GM12878 (cell line): Measurements from ENCODE around the gene MPV17L. TPM values are rescaled to one million over a fixed set of nuclear protein-coding genes. Genes with fewer than 3 reads are reported as not detected.

Experiments
- ATAC-seq: fragments of 200-7000 bp; cut with Tn5 transposase; 3 replicates; pipeline ENCODE4 v1.9.1; 2020; ENCODE audit warnings: mild to moderate bottlenecking, moderate library complexity
- BruUV-seq: library from RNA; stranded (reverse); fragments of 400-500 nt; replicated peaks from 2 replicates; lab custom pipeline; 2021; lab: Mats Ljungman, UMichigan
- CTCF ChIA-PET: fragments of 300-600 bp; sonication (Branson Sonifier 250); formaldehyde crosslinking; extraction: SDS; loops from one replicate; lab custom pipeline; 2021; ENCODE audit warnings: inconsistent platforms; lab: Yijun Ruan, JAX
- POLR2A ChIA-PET: fragments of 350-600 bp; formaldehyde crosslinking; extraction: SDS; loops from one replicate; lab custom pipeline; 2021; ENCODE audit warnings: inconsistent platforms; lab: Charles Lee
- RAD21 ChIA-PET: fragments of 300-600 bp; sonication (Branson Sonifier 250); formaldehyde crosslinking; loops from one replicate; lab custom pipeline; 2023; ENCODE audit warnings: antibody characterized with exemption; ENCODE audit not compliant: unreplicated experiment; lab: Charles Lee
- SMC1A ChIA-PET: fragments of 300-600 bp; sonication (Branson Sonifier 250); formaldehyde crosslinking; loops from one replicate; lab custom pipeline; 2023; ENCODE audit not compliant: unreplicated experiment, uncharacterized antibody; lab: Charles Lee
- DNase-seq: peaks from one replicate; pipeline ENCODE4 v3.0.0-alpha.2; 2011; ENCODE audit warnings: low read depth, low spot score
- FAIRE-seq: peaks from 3 replicates; lab custom pipeline; 2011; peaks lifted over from hg19 to GRCh38; lab: Jason Lieb, UNC
- H2AFZ ChIP-seq: 2 replicates; pipeline ENCODE4 v1.6.0; 2011; ENCODE audit warnings: low read depth, low read length, control low read depth; ENCODE audit not compliant: control insufficient read depth
- H3K27ac ChIP-seq: 2 replicates; pipeline ENCODE4 v1.5.1; 2011; ENCODE audit warnings: control low read depth; ENCODE audit not compliant: control insufficient read depth, insufficient read depth
- H3K27me3 ChIP-seq, 2 experiments: replicated peaks in 1 of 2; 2 replicates each; pipeline versions ENCODE4 v1.6.0 to v1.6.1; 2011; ENCODE audit warnings: low read length in 1 of 2; ENCODE audit not compliant: control insufficient read depth in 2 of 2, insufficient read depth in 2 of 2
- H3K36me3 ChIP-seq, 2 experiments: 2 replicates each; pipeline ENCODE4 v1.5.1; 2011; ENCODE audit warnings: low read length in 1 of 2; ENCODE audit not compliant: control insufficient read depth in 2 of 2, insufficient read depth in 2 of 2
- H3K4me1 ChIP-seq: 2 replicates; pipeline ENCODE4 v1.6.1; 2011; ENCODE audit warnings: mild to moderate bottlenecking, low read length, moderate library complexity, mixed read lengths; ENCODE audit not compliant: control insufficient read depth, insufficient read depth
- H3K4me2 ChIP-seq: 2 replicates; pipeline ENCODE4 v1.6.0; 2011; ENCODE audit warnings: control low read depth; ENCODE audit not compliant: control insufficient read depth, insufficient read depth
- H3K4me3 ChIP-seq: fragments of 200-600 bp; sonication (generic); 2 replicates; pipeline ENCODE4 v1.5.1; 2016
- H3K79me2 ChIP-seq: 2 replicates; pipeline ENCODE4 v1.6.0; 2011; ENCODE audit warnings: low read length; ENCODE audit not compliant: control insufficient read depth, insufficient read depth
- H3K9ac ChIP-seq: 2 replicates; pipeline ENCODE4 v1.8.0; 2011; ENCODE audit warnings: low read length, control low read depth, mixed read lengths; ENCODE audit not compliant: control insufficient read depth, insufficient read depth
- H3K9me3 ChIP-seq: replicated peaks from 3 replicates; pipeline ENCODE4 v1.5.1; 2011; ENCODE audit warnings: mild to moderate bottlenecking, low read length; ENCODE audit not compliant: control insufficient read depth, insufficient read depth
- H4K20me1 ChIP-seq: 2 replicates; pipeline ENCODE4 v1.6.0; 2011; ENCODE audit not compliant: control insufficient read depth, insufficient read depth
- CHD4 ChIP-seq: fragments of 200-600 bp; sonication (generic); IDR thresholded peaks from 2 replicates; pipeline ENCODE4 v1.6.1; 2016; ENCODE audit warnings: mild to moderate bottlenecking
- GABPA ChIP-seq: IDR thresholded peaks from 2 replicates; pipeline ENCODE4 v1.6.1; 2014; ENCODE audit warnings: antibody characterized with exemption, low read depth, mild to moderate bottlenecking, inconsistent platforms
- HCFC1 ChIP-seq: fragments of 150-350 bp; IDR thresholded peaks from 2 replicates; pipeline ENCODE4 v1.6.1; 2014; ENCODE audit warnings: low read length
- MEF2A ChIP-seq: IDR thresholded peaks from 2 replicates; pipeline ENCODE4 v1.6.1; 2011; ENCODE audit warnings: low read depth, mild to moderate bottlenecking, low read length, moderate library complexity; ENCODE audit not compliant: insufficient read depth
- MEF2B ChIP-seq: fragments of 450-650 bp; IDR thresholded peaks from 2 replicates; pipeline ENCODE4 v1.6.1; 2018; ENCODE audit warnings: mild to moderate bottlenecking, moderate library complexity; ENCODE audit not compliant: partially characterized antibody, poor library complexity, severe bottlenecking
- MYC ChIP-seq: IDR thresholded peaks from 2 replicates; pipeline ENCODE4 v1.6.1; 2011; ENCODE audit warnings: mild to moderate bottlenecking, low read length, moderate library complexity, inconsistent platforms; ENCODE audit not compliant: insufficient read depth, insufficient replicate concordance, insufficient read length, severe bottlenecking
- NR2C2 ChIP-seq: IDR thresholded peaks from 2 replicates; pipeline ENCODE4 v1.6.1; 2011; ENCODE audit warnings: borderline replicate concordance, low read depth; ENCODE audit not compliant: control insufficient read depth, insufficient read length
- RAD21 ChIP-seq: IDR thresholded peaks from 2 replicates; pipeline ENCODE4 v1.6.1; 2011; ENCODE audit warnings: mild to moderate bottlenecking, low read depth, low read length, moderate library complexity; ENCODE audit not compliant: insufficient read depth
- SREBF2 ChIP-seq: IDR thresholded peaks from 2 replicates; pipeline ENCODE4 v1.6.1; 2012; ENCODE audit warnings: mild to moderate bottlenecking, low read length
- SUPT20H ChIP-seq: IDR thresholded peaks from 2 replicates; pipeline ENCODE4 v1.6.1; 2011; ENCODE audit warnings: low read depth, mild to moderate bottlenecking, low read length, moderate library complexity, borderline replicate concordance; ENCODE audit not compliant: control insufficient read depth
- WGBS: methylation state at CpG from one replicate; pipeline ENCODE4 v1.1.6; 2016; ENCODE audit warnings: low lambda C conversion rate; ENCODE audit not compliant: insufficient replicate concordance, insufficient coverage; ENCODE audit errors: missing lambda C conversion rate; 5-methylcytosine and 5-hydroxymethylcytosine counted together
- in situ Hi-C: fragments of 300-500 bp; cut with MboI; formaldehyde crosslinking; loops from 9 replicates; pipeline ENCODE4 v1.14.3; 2018; ENCODE audit warnings: mixed read lengths
- intact Hi-C: fragments of 100-400 bp; cut with micrococcal nuclease; formaldehyde crosslinking; loops from one replicate; pipeline ENCODE4 v1.14.2; 2022; ENCODE audit not compliant: unreplicated experiment
- polyA plus RNA-seq, 11 experiments: library from polyadenylated mRNA; depleted of rRNA in 4 of 11; unstranded in 6 of 11; stranded (reverse) in 5 of 11; fragments of >200 nt; fragmentation: Nextera tagmentation in 4 of 11; fragmentation: Illumina TruSeq in 1 of 11; extraction: Ambion mirVana in 4 of 11; extraction: Trizol in 1 of 11; gene quantifications; 1 replicate in 1 of 11; 2 replicates in 10 of 11; pipeline versions ENCODE4 v1.2.1 to v1.2.3, GENCODE V29; 2011 to 2016; ENCODE audit warnings: inconsistent platforms in 2 of 11, missing spikeins in 2 of 11, low read depth in 1 of 11
- total RNA-seq, 4 experiments: library from RNA; depleted of rRNA in 3 of 4; stranded (reverse); fragments of >200 nt in 3 of 4; fragmentation: Illumina TruSeq in 1 of 4; extraction: Trizol in 1 of 4; gene quantifications; 2 replicates each; pipeline versions ENCODE4 v1.2.1 to v1.2.3, GENCODE V29; 2013 to 2021
- TF ChIP-seq, protein P1 (sequence below): IDR thresholded peaks from 2 replicates; pipeline ENCODE4 v1.6.1; 2012; ENCODE audit warnings: low read depth, low read length, improper control_type of control experiment

MPV17L gene
- total and polyA plus RNA-seq, 10 of the 15 experiments (the other 5 are each of a cell fraction or from before 2014, with no cell fraction given), result 0.02 to 0.10 (median 0.05) TPM; not detected in 5

DNA sequence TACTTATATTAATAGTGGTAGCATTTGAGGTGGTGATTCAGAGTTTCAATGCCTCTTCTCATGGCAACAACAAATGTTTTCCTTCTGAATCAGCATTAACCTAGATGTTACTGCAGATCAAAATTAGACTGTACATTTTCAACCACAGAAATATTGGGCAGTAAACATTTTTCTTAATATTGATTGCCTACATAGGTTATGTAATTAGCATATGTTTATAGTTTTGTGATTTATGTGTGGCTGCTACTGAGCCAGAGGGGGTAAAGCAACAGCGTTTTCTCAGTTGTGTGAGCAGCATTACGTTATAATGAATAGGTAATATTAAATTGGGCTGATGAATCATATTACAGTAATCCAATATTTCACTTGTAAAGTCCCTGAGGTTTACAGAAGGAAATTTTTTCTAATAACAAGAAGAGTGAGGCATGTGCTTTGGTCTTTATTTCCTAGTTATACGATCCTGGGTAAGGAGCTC lies 20.0 kb downstream of the MPV17L start:
- ATAC-seq (no peak), DNase-seq (no peak)
- WGBS, result 21% methylated on average over 3 of the region's 3 CpGs
- H3K36me3 ChIP-seq, result no peaks in the 10 kb centered on the region
- intact Hi-C loops, result no loop called here
- POLR2A ChIA-PET, result no interaction called here
- H3K79me2 ChIP-seq, result no peaks in the 10 kb centered on the region
- H3K9me3 ChIP-seq, result no peaks in the 10 kb centered on the region
- TF ChIP-seq CHD4 (no peak), SUPT20H (no peak), MEF2B (no peak), SREBF2 (no peak), HCFC1 (no peak), MEF2A (no peak)
- TF ChIP-seq, all 136 proteins: peak for 0
- Histone ChIP-seq H3K4me3 (no peak overlapping the region), H4K20me1 (no peaks in the 10 kb centered on the region), H3K9ac (no peak overlapping the region), H3K27ac (no peak overlapping the region), H3K4me1 (no peaks in the 10 kb centered on the region), H2AFZ (no peak overlapping the region), H3K4me2 (no peak overlapping the region), H3K27me3 (no peaks in the 10 kb centered on the region)
- SMC1A ChIA-PET, result no interaction called here
- CTCF ChIA-PET, result no interaction called here
- RAD21 ChIA-PET, result no interaction called here
- in situ Hi-C loops, result loop anchor here (25.0 kb wide), 1 partner anchor 603 kb away; no protein-coding TSS in a partner anchor
- peak; percentile 68 for FAIRE-seq
- no TSS peak for BruUV-seq

DNA sequence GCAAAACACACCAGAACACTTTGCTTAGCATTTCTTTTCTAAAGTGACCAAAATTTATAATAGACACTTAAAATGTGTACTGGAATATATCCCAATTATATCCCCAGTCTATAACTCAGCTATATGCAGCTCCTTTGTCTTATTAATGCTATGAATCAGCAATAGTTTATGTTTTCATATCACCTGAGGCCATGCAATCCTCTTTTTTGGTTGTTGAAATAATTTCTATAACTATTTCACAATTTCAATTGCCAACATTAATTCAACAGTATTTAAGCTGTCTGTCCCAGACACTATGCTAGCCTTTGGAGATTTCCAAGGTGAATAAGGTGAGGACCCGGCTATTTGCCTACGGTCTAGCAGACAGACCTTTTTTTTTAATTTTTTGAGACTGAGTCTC lies 21.6 kb downstream of the MPV17L start:
- SMC1A ChIA-PET, result no interaction called here
- H3K4me1 ChIP-seq, result no peaks in the 10 kb centered on the region
- POLR2A ChIA-PET, result no interaction called here
- H3K4me2 ChIP-seq, result no peak overlapping the region
- H3K36me3 ChIP-seq, result no peaks in the 10 kb centered on the region
- H2AFZ ChIP-seq, result no peak overlapping the region
- WGBS, result 90% methylated on average over 2 of the region's 2 CpGs
- intact Hi-C loops (no loop called here), in situ Hi-C loops (loop anchor here (25.0 kb wide), 1 partner anchor 605 kb away; no protein-coding TSS in a partner anchor)
- RAD21 ChIA-PET, result no interaction called here
- no peak overlapping the region for H3K27ac ChIP-seq
- no peak for ATAC-seq
- no peaks in the 10 kb centered on the region for H3K79me2 ChIP-seq
- H3K27me3 ChIP-seq, result no peaks in the 10 kb centered on the region
- CTCF ChIA-PET, result no interaction called here
- TF ChIP-seq GABPA (no peak), NR2C2 (no peak), RAD21 (no peak), MYC (no peak)
- TF ChIP-seq, protein P1, sequence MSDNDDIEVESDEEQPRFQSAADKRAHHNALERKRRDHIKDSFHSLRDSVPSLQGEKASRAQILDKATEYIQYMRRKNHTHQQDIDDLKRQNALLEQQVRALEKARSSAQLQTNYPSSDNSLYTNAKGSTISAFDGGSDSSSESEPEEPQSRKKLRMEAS, result no peak
- BruUV-seq, result no TSS peak
- H3K9ac ChIP-seq, result no peak overlapping the region
- DNase-seq, result no peak
- no peak for FAIRE-seq
- H3K9me3 ChIP-seq, result no peaks in the 10 kb centered on the region
- H4K20me1 ChIP-seq, result no peaks in the 10 kb centered on the region
- no peak overlapping the region for H3K4me3 ChIP-seq
